ENCODE measurements around the gene PNLIPRP2.

DNA sequence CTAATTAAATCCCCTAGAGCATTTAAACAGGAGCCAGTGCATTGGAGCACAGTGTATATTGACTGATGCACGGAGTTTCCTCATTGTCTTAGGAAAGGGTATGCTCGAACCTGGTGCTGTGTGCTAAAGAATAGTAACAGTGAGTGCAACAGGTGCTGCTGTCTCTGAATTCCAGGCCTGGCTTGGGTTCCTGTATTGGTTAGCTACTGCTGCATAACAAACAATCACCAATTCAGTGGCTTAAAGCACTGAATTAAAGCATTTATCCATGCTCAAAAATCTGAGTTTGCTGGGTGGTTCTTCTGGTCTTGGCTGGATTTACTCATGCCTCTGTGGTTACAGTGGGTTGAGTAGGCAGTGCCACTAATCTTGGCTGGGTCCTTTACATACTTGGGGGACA lies 31.8 kb upstream of the PNLIPRP2 start:
- no peak for TF ChIP-seq EZH2 (IDR thresholded peaks at IDR 0.05; ENCODE audit: borderline replicate concordance, low read depth, low read length, severe bottlenecking)
- TF ChIP-seq, protein P1, sequence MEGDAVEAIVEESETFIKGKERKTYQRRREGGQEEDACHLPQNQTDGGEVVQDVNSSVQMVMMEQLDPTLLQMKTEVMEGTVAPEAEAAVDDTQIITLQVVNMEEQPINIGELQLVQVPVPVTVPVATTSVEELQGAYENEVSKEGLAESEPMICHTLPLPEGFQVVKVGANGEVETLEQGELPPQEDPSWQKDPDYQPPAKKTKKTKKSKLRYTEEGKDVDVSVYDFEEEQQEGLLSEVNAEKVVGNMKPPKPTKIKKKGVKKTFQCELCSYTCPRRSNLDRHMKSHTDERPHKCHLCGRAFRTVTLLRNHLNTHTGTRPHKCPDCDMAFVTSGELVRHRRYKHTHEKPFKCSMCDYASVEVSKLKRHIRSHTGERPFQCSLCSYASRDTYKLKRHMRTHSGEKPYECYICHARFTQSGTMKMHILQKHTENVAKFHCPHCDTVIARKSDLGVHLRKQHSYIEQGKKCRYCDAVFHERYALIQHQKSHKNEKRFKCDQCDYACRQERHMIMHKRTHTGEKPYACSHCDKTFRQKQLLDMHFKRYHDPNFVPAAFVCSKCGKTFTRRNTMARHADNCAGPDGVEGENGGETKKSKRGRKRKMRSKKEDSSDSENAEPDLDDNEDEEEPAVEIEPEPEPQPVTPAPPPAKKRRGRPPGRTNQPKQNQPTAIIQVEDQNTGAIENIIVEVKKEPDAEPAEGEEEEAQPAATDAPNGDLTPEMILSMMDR (IDR thresholded peaks at IDR 0.05; ENCODE audit: borderline replicate concordance, extremely low read depth, low read length, poor library complexity, severe bottlenecking), result no peak
